Prostate gland (tissue), 2 donors: ENCODE results near the gene GTF2H2C. TPM values are rescaled to one million over a fixed set of nuclear protein-coding genes. Genes with fewer than 3 reads are reported as not detected.
"Not testable (repeated sequence)": the region's sequence is repeated elsewhere in the genome, so short reads cannot be mapped to it uniquely, and the experiment has no call there.

ENCODE experiments used
- DNase-seq: peaks from one replicate; pipeline ENCODE4 v3.0.0-alpha.2; 2019; ENCODE audit warnings: low spot score
- H3K27ac ChIP-seq, 2 donors: fragments of 200-600 bp; sonication (generic); 2 replicates each; pipeline ENCODE4 v1.5.1; 2017 to 2019
- H3K27me3 ChIP-seq: fragments of 200-600 bp; sonication (generic); replicated peaks from 2 replicates; pipeline ENCODE4 v1.5.1; 2019; ENCODE audit not compliant: insufficient read depth
- H3K36me3 ChIP-seq, 2 donors: fragments of 200-600 bp; sonication (generic); 1 replicate in 1 of 2; 2 replicates in 1 of 2; pipeline versions ENCODE4 v1.5.1 to v1.8.1; 2017 to 2019
- H3K4me1 ChIP-seq: fragments of 200-600 bp; sonication (generic); replicated peaks from 2 replicates; pipeline ENCODE4 v1.5.1; 2019
- H3K4me3 ChIP-seq, 2 donors: fragments of 200-600 bp; sonication (generic); 2 replicates each; pipeline ENCODE4 v1.5.1; 2017 to 2019
- H3K9me3 ChIP-seq: fragments of 200-600 bp; sonication (generic); 2 replicates; pipeline ENCODE4 v1.5.1; 2017
- WGBS: methylation state at CpG from one replicate; pipeline ENCODE4 v1.1.5; 2018; 5-methylcytosine and 5-hydroxymethylcytosine counted together
- intact Hi-C: fragments of 100-400 bp; cut with DNase I; formaldehyde crosslinking; loops from one replicate; pipeline ENCODE4 v1.14.2; 2022
- total RNA-seq, 2 donors: library from RNA; depleted of rRNA; stranded (reverse); fragments of >200 nt; gene quantifications; one replicate each; pipeline ENCODE4 v1.1.0, GENCODE V29; 2016

The GTF2H2C gene
- total RNA-seq, 2 donors from 2014 or later, result 16.3 to 29.6 TPM

GRCh38 chr5:69542838-69543618 lies 17.0 kb upstream of the GTF2H2C start:
- H3K27ac ChIP-seq, H3K9me3 ChIP-seq, H3K27me3 ChIP-seq, H3K36me3 ChIP-seq, H3K4me1 ChIP-seq, DNase-seq, H3K4me3 ChIP-seq, intact Hi-C loops: not testable (repeated sequence)
- WGBS, result no CpG with 5 or more reads among the region's 3 CpGs

DNA sequence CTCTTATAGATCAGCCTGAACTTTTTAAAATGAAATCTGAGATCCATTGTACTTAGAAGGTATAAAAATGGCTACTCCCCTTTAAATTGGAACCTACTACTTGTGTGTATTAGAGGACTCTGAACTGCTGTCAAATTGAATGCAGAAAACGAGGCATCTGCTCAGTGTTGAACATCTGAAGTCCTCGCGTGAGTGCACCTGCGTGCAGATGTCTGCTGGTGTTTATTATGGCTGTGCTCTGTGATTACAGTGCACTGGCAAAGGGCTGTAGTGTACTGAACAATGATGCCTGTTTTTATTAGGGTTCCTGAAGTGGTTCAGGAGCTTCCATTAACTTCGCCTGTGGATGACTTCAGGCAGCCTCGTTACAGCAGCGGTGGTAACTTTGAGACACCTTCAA lies 15.4 kb upstream of the GTF2H2C start:
- H3K27ac ChIP-seq, H3K4me1 ChIP-seq, H3K4me3 ChIP-seq, DNase-seq, H3K27me3 ChIP-seq, intact Hi-C loops, H3K36me3 ChIP-seq, H3K9me3 ChIP-seq: not testable (repeated sequence)
- no CpG with 5 or more reads among the region's 7 CpGs for WGBS

DNA sequence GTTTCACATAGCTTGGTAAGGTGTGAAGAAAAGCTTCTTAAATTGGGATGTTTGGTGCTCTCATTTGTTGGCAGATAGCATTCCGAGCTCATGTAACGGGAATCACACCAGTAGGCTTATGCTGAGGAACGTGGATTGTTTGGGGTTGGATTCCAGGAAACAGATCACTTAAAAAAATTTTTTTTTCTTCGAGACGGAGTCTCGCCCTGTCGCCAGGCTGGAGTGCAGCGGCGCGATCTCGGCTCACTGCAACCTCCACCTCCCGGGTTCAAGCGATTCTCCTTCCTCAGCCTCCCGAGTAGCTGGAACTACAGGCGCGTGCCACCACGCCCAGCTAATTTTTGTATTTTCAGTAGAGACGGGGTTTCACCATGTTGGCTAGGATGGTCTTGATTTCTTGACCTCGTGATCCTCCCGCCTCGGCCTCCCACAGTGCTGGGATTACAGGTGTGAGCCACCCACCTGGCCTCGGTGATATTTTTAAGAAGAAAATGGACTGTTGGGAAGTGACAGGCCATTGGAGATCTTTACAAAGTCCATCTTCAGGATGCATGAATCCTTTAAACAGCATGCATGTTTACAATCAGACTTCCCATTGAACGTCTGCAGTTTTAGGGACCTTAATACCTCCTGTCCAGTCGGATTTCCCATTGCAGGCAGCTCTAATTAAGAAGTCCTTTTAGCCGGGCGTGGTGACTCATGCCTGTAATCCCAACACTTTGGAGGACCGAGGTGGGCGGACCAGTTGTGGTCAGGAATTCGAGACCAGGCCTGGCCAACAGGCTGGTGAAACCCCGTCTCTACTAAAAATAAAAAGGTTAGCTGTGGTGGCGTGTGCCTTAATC lies 818 bp downstream of the GTF2H2C start:
- H3K36me3 ChIP-seq, DNase-seq, H3K27me3 ChIP-seq, intact Hi-C loops, H3K4me1 ChIP-seq, H3K27ac ChIP-seq, H3K9me3 ChIP-seq: not testable (repeated sequence)
- 40% methylated on average over 24 of the region's 31 CpGs for WGBS
- peak overlapping the region in 1 of 2 donors; percentile 9 for H3K4me3 ChIP-seq

- H3K27me3 ChIP-seq, H3K36me3 ChIP-seq, H3K9me3 ChIP-seq, H3K4me1 ChIP-seq, H3K27ac ChIP-seq, DNase-seq, H3K4me3 ChIP-seq, intact Hi-C loops: not testable (repeated sequence)
- WGBS, result 87% methylated on average over 2 of the region's 2 CpGs
These were observed 6.2 kb downstream of the GTF2H2C start for GRCh38 chr5:69566172-69566571.

- H3K27ac ChIP-seq, DNase-seq, H3K9me3 ChIP-seq, H3K4me1 ChIP-seq, H3K27me3 ChIP-seq, H3K36me3 ChIP-seq, H3K4me3 ChIP-seq, intact Hi-C loops: not testable (repeated sequence)
- WGBS, result 91% methylated on average over 1 of the region's 2 CpGs
These were observed 8.1 kb downstream of the GTF2H2C start for GRCh38 chr5:69568072-69568471.

DNA sequence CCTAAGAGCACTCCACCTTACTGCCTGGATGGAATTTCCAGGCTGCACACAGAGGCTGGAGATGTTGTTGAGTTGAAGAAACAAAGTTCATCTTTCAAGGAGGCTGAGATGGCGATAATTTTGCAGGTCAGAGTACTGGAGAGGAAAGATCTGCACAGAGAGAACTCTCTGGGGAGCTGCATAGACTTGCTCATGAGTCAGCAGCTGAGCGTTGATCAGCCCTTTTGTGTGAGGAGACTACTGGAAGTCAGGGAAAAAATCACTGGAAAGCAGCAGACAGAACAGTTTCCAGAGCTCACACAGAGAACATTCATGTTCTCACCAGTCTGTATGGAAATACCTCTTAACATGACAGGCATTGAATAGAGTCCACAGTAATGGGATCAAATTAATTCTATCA lies 23.4 kb downstream of the GTF2H2C start:
- H3K27ac ChIP-seq, intact Hi-C loops, H3K36me3 ChIP-seq, H3K4me1 ChIP-seq, H3K27me3 ChIP-seq, H3K4me3 ChIP-seq, DNase-seq, H3K9me3 ChIP-seq: not testable (repeated sequence)
- WGBS, result no CpG with 5 or more reads among the region's 2 CpGs

DNA sequence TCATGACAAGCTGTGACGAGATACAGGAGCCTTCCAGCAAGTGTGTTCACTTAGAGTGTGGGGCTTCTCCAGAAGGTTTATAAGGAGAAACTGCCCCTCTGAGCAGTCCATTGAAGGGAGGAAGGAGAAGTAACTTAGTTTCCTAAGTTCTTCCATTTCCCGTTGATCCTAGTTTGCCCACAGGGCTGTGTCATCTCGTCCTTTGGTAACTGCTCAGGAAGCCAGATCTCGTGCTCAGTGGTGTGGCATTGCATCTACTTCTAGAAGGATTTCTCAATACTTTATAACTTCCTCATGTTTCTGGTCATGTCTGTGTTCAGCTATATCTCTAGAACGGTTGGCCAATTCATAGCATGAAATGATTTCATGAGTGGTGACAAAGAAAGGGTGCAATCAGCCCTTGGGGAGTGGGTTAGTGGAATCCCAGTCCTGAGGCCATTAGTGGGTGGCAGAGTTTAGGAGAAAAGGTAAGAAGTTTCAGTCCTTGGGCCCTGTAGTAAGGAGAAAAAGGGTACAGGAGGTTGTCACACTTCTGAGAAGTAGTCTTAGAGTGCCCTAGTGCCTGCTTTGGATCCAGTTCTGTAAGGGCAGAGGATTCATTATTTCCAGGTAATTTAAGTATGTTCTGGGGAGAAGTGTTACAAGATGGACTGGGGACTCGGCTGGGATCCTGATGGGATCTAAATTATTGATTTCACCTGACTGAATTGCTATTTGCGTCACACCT lies 36.3 kb downstream of the GTF2H2C start:
- H3K27ac ChIP-seq, DNase-seq, H3K27me3 ChIP-seq, H3K4me3 ChIP-seq, H3K9me3 ChIP-seq, H3K36me3 ChIP-seq, H3K4me1 ChIP-seq, intact Hi-C loops: not testable (repeated sequence)
- no CpG with 5 or more reads among the region's 7 CpGs for WGBS

GRCh38 chr5:69601947-69602346 lies 42.0 kb downstream of the GTF2H2C start:
- H3K4me3 ChIP-seq, H3K4me1 ChIP-seq, H3K27me3 ChIP-seq, H3K9me3 ChIP-seq, H3K27ac ChIP-seq, intact Hi-C loops, DNase-seq, H3K36me3 ChIP-seq: not testable (repeated sequence)
- no CpG with 5 or more reads among the region's 6 CpGs for WGBS

DNA sequence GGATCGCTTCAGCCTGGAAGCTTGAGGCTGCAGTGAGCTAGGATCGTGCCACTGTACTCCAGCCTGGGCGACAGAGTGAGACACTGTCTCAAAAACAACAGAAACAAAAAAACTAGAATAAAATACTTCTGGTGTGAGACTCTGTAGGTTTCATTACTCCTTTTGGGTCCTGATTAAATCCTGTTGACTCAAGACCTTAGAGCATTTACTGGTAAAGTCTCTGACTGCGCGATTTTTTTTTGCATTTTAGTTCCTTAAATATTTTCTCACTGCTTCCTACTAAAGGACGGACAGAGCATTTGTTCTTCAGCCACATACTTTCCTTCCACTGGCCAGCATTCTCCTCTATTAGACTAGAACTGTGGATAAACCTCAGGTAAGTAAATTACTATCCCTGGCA lies 46.8 kb downstream of the GTF2H2C start:
- H3K27ac ChIP-seq, H3K4me1 ChIP-seq, H3K9me3 ChIP-seq, H3K27me3 ChIP-seq, H3K36me3 ChIP-seq, DNase-seq, H3K4me3 ChIP-seq, intact Hi-C loops: not testable (repeated sequence)
- 90% methylated on average over 3 of the region's 6 CpGs for WGBS

DNA sequence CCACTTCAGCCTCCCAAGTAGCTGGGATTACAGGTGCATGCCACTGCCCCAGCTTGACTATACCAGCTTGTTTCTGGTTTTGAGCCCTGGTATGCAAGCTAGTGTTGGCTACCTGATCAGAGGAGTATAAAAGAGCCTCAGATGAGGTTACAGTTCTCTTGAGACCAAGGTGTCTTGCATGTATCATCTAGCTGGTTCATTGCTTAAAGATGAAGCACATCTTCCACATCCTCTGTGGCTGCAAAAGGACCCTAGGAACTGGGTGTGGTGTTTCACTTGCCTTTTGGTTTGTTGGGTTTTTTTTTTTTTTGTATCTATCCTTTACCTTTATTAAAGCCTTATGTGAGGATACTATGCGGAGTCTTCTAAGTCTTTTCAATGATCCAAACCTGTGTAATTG lies 47.8 kb downstream of the GTF2H2C start:
- H3K9me3 ChIP-seq, H3K27me3 ChIP-seq, DNase-seq, H3K4me1 ChIP-seq, H3K36me3 ChIP-seq, H3K4me3 ChIP-seq, H3K27ac ChIP-seq, intact Hi-C loops: not testable (repeated sequence)
- no CpG with 5 or more reads among the region's 1 CpG for WGBS

- H3K9me3 ChIP-seq, H3K36me3 ChIP-seq, H3K4me3 ChIP-seq, intact Hi-C loops, DNase-seq, H3K27ac ChIP-seq, H3K4me1 ChIP-seq, H3K27me3 ChIP-seq: not testable (repeated sequence)
- WGBS, result no CpG with 5 or more reads among the region's 6 CpGs
These were observed 49.0 kb downstream of the GTF2H2C start for GRCh38 chr5:69608861-69609496.

GRCh38 chr5:69614843-69615242 lies 54.9 kb downstream of the GTF2H2C start:
- H3K4me3 ChIP-seq, H3K9me3 ChIP-seq, H3K27ac ChIP-seq, H3K27me3 ChIP-seq, DNase-seq, intact Hi-C loops, H3K4me1 ChIP-seq, H3K36me3 ChIP-seq: not testable (repeated sequence)
- no CpG with 5 or more reads among the region's 7 CpGs for WGBS
